Thoracic aorta (tissue), 2 donors: Measurements from ENCODE around the gene PRELID3B. TPM values are rescaled to one million over a fixed set of nuclear protein-coding genes. Genes with fewer than 3 reads are reported as not detected.

Experiments used
- ATAC-seq: fragments of 150-250 bp; one replicate; pipeline ENCODE4 v1.8.0; 2017; ENCODE audit warnings: low read depth; ENCODE audit not compliant: insufficient number of reproducible peaks, low FRiP score
- DNase-seq: peaks from one replicate; pipeline ENCODE4 v3.0.0-alpha.2; 2020; ENCODE audit warnings: low spot score
- H3K27ac ChIP-seq, 2 donors: fragments of 200-600 bp; sonication (generic); 1 replicate in 1 of 2; 2 replicates in 1 of 2; pipeline ENCODE4 v1.5.1; 2016; ENCODE audit warnings: mild to moderate bottlenecking in 2 of 2, moderate library complexity in 2 of 2
- H3K27me3 ChIP-seq: fragments of 200-600 bp; sonication (generic); replicated peaks from 2 replicates; pipeline ENCODE4 v1.6.0; 2016; ENCODE audit warnings: mild to moderate bottlenecking; ENCODE audit not compliant: insufficient read depth
- H3K36me3 ChIP-seq: fragments of 200-600 bp; sonication (generic); one replicate; pipeline ENCODE4 v1.5.1; 2016
- H3K4me1 ChIP-seq, 2 donors: fragments of 200-600 bp; sonication (generic); 1 replicate in 1 of 2; 2 replicates in 1 of 2; pipeline versions ENCODE4 v1.5.1 to v1.6.0; 2016; ENCODE audit warnings: low read depth in 2 of 2, mild to moderate bottlenecking in 1 of 2; ENCODE audit not compliant: control insufficient read depth in 1 of 2
- H3K4me3 ChIP-seq: fragments of 200-600 bp; sonication (generic); 2 replicates; pipeline ENCODE4 v1.5.1; 2016; ENCODE audit warnings: mild to moderate bottlenecking
- H3K9me3 ChIP-seq: fragments of 200-600 bp; sonication (generic); 2 replicates; pipeline ENCODE4 v1.5.1; 2016
- CTCF ChIP-seq: fragments of 200-600 bp; sonication (generic); IDR thresholded peaks from one replicate; pipeline ENCODE4 v1.5.1; 2019; ENCODE audit warnings: antibody characterized with exemption
- total RNA-seq, 2 donors: library from RNA; depleted of rRNA; stranded (reverse); fragments of >200 nt; gene quantifications; one replicate each; pipeline versions ENCODE4 v1.1.0 to v1.2.3, GENCODE V29; 2016

The PRELID3B gene
- total RNA-seq, 2 donors from 2014 or later, result 25.5 to 30.5 TPM

- peaks cover 28 to 52% of the 10 kb centered on the region in 2 donors for H3K4me1 ChIP-seq
- H3K9me3 ChIP-seq, result no peaks in the 10 kb centered on the region
- no peak for DNase-seq
- peaks cover 26% of the 10 kb centered on the region for H3K36me3 ChIP-seq
- H3K4me3 ChIP-seq, result peak overlapping the region; percentile 22
- H3K27me3 ChIP-seq, result no peaks in the 10 kb centered on the region
- no peak for TF ChIP-seq CTCF
- no peak overlapping the region for H3K27ac ChIP-seq
- no peak for ATAC-seq
Measured at GRCh38 chr20:59028812-59029211, 13.8 kb downstream of the PRELID3B start.

GRCh38 chr20:59027741-59028320, 14.8 kb downstream of the PRELID3B start:
- DNase-seq (no peak), ATAC-seq (no peak)
- Histone ChIP-seq H3K36me3 (peaks cover 31% of the 10 kb centered on the region), H3K27me3 (no peaks in the 10 kb centered on the region), H3K27ac (no peak overlapping the region), H3K4me3 (no peak overlapping the region), H3K9me3 (no peaks in the 10 kb centered on the region), H3K4me1 (peaks cover 28 to 48% of the 10 kb centered on the region in 2 donors)
- no peak for TF ChIP-seq CTCF

- Histone ChIP-seq H3K4me3 (no peak overlapping the region), H3K27ac (no peak overlapping the region), H3K4me1 (peaks cover 28 to 46% of the 10 kb centered on the region in 2 donors), H3K36me3 (peaks cover 34% of the 10 kb centered on the region), H3K9me3 (no peaks in the 10 kb centered on the region), H3K27me3 (no peaks in the 10 kb centered on the region)
- DNase-seq (no peak), ATAC-seq (no peak)
- no peak for TF ChIP-seq CTCF
Measured at GRCh38 chr20:59026904-59027740, 15.5 kb downstream of the PRELID3B start.

GRCh38 chr20:59025511-59025910, 17.1 kb downstream of the PRELID3B start:
- no peak for ATAC-seq

More at GRCh38 chr20:59025511-59025910, 17.1 kb downstream of the PRELID3B start:
- Histone ChIP-seq H3K36me3 (peaks cover 34% of the 10 kb centered on the region), H3K4me1 (peaks cover 20 to 35% of the 10 kb centered on the region in 2 donors), H3K27ac (no peak overlapping the region), H3K27me3 (no peaks in the 10 kb centered on the region), H3K9me3 (no peaks in the 10 kb centered on the region), H3K4me3 (no peak overlapping the region)
- no peak for TF ChIP-seq CTCF
- DNase-seq, result no peak
